ENCODE measurements around the gene BCL2.

Gene BCL2

GRCh38 chr18:63273222-63273927 lies 46.2 kb downstream of the BCL2 start:
- Histone ChIP-seq H3K4me1 (peaks cover 47% of the 10 kb centered on the region), H3K9ac (no peak overlapping the region), H4K20me1 (peaks cover 93% of the 10 kb centered on the region), H3K4me3 (no peak overlapping the region), H3K27ac (no peak overlapping the region), H3K9me3 (peaks cover 12% of the 10 kb centered on the region), H3K4me2 (peak overlapping the region; percentile 11), H3K36me3 (peaks cover 78% of the 10 kb centered on the region), H3K27me3 (no peaks in the 10 kb centered on the region)
- no peak for TF ChIP-seq Cebpa-rat (IDR thresholded peaks at IDR 0.05)

- no peak for TF ChIP-seq Cebpa-rat (IDR thresholded peaks at IDR 0.05)
- H3K9ac ChIP-seq = no peak overlapping the region
- no peaks in the 10 kb centered on the region for H3K27me3 ChIP-seq
- no peak overlapping the region for H3K4me3 ChIP-seq
- peaks cover 93% of the 10 kb centered on the region for H4K20me1 ChIP-seq
- peaks cover 12% of the 10 kb centered on the region for H3K9me3 ChIP-seq
- H3K4me1 ChIP-seq = peaks cover 48% of the 10 kb centered on the region
- H3K4me2 ChIP-seq = no peak overlapping the region
- peaks cover 71% of the 10 kb centered on the region for H3K36me3 ChIP-seq
- no peak overlapping the region for H3K27ac ChIP-seq
These were observed 46.9 kb downstream of the BCL2 start for GRCh38 chr18:63272638-63273037.

GRCh38 chr18:63271881-63272299 lies 47.7 kb downstream of the BCL2 start:
- H3K27ac ChIP-seq = no peak overlapping the region
- H3K36me3 ChIP-seq = peaks cover 71% of the 10 kb centered on the region
- no peak overlapping the region for H3K4me2 ChIP-seq
- peaks cover 12% of the 10 kb centered on the region for H3K9me3 ChIP-seq
- no peak overlapping the region for H3K4me3 ChIP-seq
- no peaks in the 10 kb centered on the region for H3K27me3 ChIP-seq
- no peak for TF ChIP-seq Cebpa-rat (IDR thresholded peaks at IDR 0.05)
- H3K4me1 ChIP-seq = peaks cover 55% of the 10 kb centered on the region
- H4K20me1 ChIP-seq = peaks cover 93% of the 10 kb centered on the region
- no peak overlapping the region for H3K9ac ChIP-seq

- no peak overlapping the region for H3K9ac ChIP-seq
- no peak overlapping the region for H3K4me3 ChIP-seq
- H3K4me1 ChIP-seq = peaks cover 55% of the 10 kb centered on the region
- peaks cover 68% of the 10 kb centered on the region for H3K36me3 ChIP-seq
- H3K27me3 ChIP-seq = no peaks in the 10 kb centered on the region
- no peak overlapping the region for H3K4me2 ChIP-seq
- no peak overlapping the region for H3K27ac ChIP-seq
- peaks cover 7% of the 10 kb centered on the region for H3K9me3 ChIP-seq
- peaks cover 91% of the 10 kb centered on the region for H4K20me1 ChIP-seq
- no peak for TF ChIP-seq Cebpa-rat (IDR thresholded peaks at IDR 0.05)
These were observed 48.4 kb downstream of the BCL2 start for GRCh38 chr18:63271148-63271547.

GRCh38 chr18:63267975-63268721 lies 51.4 kb downstream of the BCL2 start:
- Histone ChIP-seq H3K36me3 (peaks cover 69% of the 10 kb centered on the region), H3K27me3 (no peaks in the 10 kb centered on the region), H4K20me1 (peaks cover 91% of the 10 kb centered on the region), H3K4me1 (peaks cover 30% of the 10 kb centered on the region), H3K9ac (no peak overlapping the region), H3K9me3 (no peaks in the 10 kb centered on the region; the same call in 1 of the 2 replicates), H3K27ac (no peak overlapping the region), H3K4me3 (no peak overlapping the region), H3K4me2 (peak overlapping the region; percentile 19)
- TF ChIP-seq Cebpa-rat (IDR thresholded peaks at IDR 0.05) = no peak

GRCh38 chr18:63266888-63267790 lies 52.4 kb downstream of the BCL2 start:
- Histone ChIP-seq H3K36me3 (peaks cover 73% of the 10 kb centered on the region), H3K27ac (no peak overlapping the region), H3K4me1 (peaks cover 27% of the 10 kb centered on the region), H3K9me3 (peaks cover 4% of the 10 kb centered on the region; the same call in 1 of the 2 replicates), H3K27me3 (no peaks in the 10 kb centered on the region), H3K4me2 (no peak overlapping the region), H3K4me3 (no peak overlapping the region), H3K9ac (no peak overlapping the region), H4K20me1 (peaks cover 91% of the 10 kb centered on the region)
- TF ChIP-seq Cebpa-rat (IDR thresholded peaks at IDR 0.05) = no peak

GRCh38 chr18:63265326-63265725 lies 54.2 kb downstream of the BCL2 start:
- Histone ChIP-seq H3K9ac (no peak overlapping the region), H3K4me2 (no peak overlapping the region), H3K4me3 (no peak overlapping the region), H3K27ac (no peak overlapping the region), H3K27me3 (no peaks in the 10 kb centered on the region), H3K4me1 (peaks cover 23% of the 10 kb centered on the region), H4K20me1 (peaks cover 91% of the 10 kb centered on the region), H3K36me3 (peaks cover 69% of the 10 kb centered on the region), H3K9me3 (peaks cover 14% of the 10 kb centered on the region; the same call in 1 of the 2 replicates)
- TF ChIP-seq Cebpa-rat (IDR thresholded peaks at IDR 0.05) = no peak

DNA sequence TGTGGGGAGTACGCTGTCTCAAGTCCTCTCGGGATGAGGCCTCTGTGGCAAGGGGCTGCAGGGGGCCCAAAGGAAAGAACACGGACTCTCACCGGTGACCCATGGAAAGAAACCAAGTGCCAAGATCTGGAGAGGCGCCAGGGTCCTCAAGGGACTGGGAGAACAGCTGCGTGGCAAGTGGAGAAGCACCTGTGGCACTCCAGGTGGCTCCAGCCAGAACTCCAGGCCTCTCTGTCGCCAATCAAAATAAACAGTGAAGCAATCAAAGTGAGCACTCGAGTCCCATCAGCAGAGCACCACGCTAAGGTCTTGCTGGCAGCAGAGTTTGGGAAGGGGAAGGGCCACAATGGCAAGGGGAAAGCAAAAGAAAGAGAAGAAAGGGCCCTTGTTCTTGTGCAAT lies 54.7 kb downstream of the BCL2 start:
- peaks cover 14% of the 10 kb centered on the region; the same call in 1 of the 2 replicates for H3K9me3 ChIP-seq
- H3K27me3 ChIP-seq = no peaks in the 10 kb centered on the region
- H4K20me1 ChIP-seq = peaks cover 91% of the 10 kb centered on the region
- no peak overlapping the region for H3K27ac ChIP-seq
- no peak overlapping the region for H3K4me3 ChIP-seq
- peaks cover 23% of the 10 kb centered on the region for H3K4me1 ChIP-seq
- H3K4me2 ChIP-seq = no peak overlapping the region
- peaks cover 69% of the 10 kb centered on the region for H3K36me3 ChIP-seq
- H3K9ac ChIP-seq = no peak overlapping the region
- no peak for TF ChIP-seq Cebpa-rat (IDR thresholded peaks at IDR 0.05)

GRCh38 chr18:63263444-63263843 lies 56.1 kb downstream of the BCL2 start:
- no peak overlapping the region for H3K27ac ChIP-seq
- peaks cover 95% of the 10 kb centered on the region for H4K20me1 ChIP-seq
- H3K27me3 ChIP-seq = no peaks in the 10 kb centered on the region
- H3K4me3 ChIP-seq = no peak overlapping the region
- H3K9ac ChIP-seq = no peak overlapping the region
- peaks cover 15% of the 10 kb centered on the region for H3K4me1 ChIP-seq
- TF ChIP-seq Cebpa-rat (IDR thresholded peaks at IDR 0.05) = no peak
- peaks cover 14% of the 10 kb centered on the region; the same call in 1 of the 2 replicates for H3K9me3 ChIP-seq
- no peak overlapping the region for H3K4me2 ChIP-seq
- H3K36me3 ChIP-seq = peaks cover 79% of the 10 kb centered on the region
